SH-SY5Y (cell line): Measurements from ENCODE around the gene MRPS22.
A peak's percentile ranks its signal among the peaks of the same experiment; 100 is the strongest.

Experiments used
- GATA2 ChIP-seq: IDR thresholded peaks from 2 replicates; pipeline ENCODE4 v1.6.1; 2011; ENCODE audit warnings: mild to moderate bottlenecking, low read depth, low read length
- GATA3 ChIP-seq: IDR thresholded peaks from 2 replicates; pipeline ENCODE4 v1.6.1; 2011; ENCODE audit warnings: low read depth, mild to moderate bottlenecking, low read length, moderate library complexity

Gene MRPS22

DNA sequence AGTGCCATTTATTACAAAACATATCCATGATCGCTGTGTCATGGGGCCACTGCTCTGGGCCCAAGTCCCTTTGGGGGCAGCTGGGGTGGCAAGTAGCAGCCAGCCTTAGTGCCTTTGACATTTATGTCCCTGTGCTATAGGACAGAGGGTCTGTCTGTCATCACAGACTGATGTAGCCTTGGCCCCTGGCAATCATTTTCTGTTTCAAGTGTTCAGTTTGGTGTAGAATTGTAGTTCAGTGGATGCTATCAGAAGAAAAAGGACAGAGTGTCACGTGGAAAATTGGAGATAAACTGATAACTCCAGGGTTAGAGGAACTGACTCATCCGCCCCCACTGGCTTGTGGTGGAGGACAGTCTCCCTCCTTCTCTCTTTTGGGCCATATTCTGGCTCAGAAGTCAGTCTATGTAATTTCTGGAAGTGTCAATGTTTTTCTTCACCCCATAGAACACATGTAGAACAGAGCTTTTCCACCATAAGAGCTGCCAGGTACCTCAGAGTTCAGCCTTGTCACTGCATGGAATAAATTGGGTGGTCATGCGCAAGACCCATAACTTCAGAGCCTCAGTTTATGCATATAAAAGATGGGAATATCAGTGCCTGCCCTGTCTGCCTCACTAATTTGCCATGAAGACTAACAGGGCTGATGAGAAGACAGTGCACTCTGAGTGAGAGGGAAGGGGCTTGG is 4.5 kb upstream of the MRPS22 start:
- TF ChIP-seq GATA2 (0 out of 2 replicates have a peak, but pooled peaks have one; percentile 9), GATA3 (no peak)

DNA sequence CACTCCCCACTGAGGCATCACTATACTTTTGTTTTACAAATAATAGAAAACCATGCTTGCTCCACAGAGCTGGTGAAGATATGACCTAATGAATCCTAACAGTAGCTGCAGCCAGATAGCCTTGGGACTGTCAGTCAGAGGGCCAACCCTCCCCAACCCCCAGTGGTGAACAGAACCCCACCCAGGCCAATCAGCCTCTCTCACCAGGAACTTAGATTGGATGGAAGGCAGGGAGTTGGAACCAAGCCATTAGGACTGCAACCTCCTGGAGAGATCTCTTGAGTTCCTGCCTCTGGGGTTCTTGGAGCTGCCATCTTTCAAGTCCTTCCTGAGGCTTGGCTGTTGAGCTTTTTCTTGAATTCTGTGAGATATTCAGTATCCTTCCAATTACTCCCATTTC is 3.0 kb upstream of the MRPS22 start:
- TF ChIP-seq GATA2, result no peak

DNA sequence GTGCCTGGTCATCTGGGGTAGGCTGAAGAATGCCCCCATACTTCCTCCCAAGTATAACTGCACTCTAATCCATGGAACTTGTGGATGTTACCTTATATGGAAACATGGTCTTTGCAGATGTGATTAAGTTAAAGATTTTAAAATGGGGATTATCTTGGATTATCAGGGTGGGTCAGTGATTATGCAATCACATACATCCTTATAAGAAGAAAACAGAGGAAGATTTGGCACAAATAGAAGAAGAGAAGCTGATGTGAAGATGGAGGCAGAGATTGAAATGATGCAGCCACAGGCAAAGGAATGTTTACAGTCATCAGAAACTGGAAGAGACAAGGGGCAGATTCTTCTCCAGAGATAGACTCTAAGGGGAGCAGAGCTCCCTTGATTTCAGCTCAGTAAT is 1.8 kb upstream of the MRPS22 start:
- no peak for TF ChIP-seq GATA3
- TF ChIP-seq GATA2, result no peak

DNA sequence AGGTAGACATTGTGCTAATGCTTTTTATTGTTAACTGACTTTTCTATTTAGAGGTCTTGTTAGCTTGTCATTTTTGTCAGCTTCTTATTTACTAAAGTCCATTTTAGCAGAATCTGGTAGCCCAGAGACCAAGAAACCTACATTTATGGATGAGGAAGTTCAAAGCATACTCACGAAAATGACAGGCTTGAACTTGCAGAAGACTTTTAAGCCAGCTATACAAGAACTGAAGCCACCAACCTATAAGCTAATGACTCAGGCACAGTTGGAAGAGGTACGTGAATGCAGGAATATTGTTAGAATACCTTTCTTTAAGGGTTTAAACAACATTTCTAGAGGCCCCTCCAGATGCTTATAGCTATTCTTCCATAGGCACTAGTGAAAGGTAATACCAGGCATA is 3.0 kb downstream of the MRPS22 start:
- TF ChIP-seq GATA3 (no peak), GATA2 (no peak)

DNA sequence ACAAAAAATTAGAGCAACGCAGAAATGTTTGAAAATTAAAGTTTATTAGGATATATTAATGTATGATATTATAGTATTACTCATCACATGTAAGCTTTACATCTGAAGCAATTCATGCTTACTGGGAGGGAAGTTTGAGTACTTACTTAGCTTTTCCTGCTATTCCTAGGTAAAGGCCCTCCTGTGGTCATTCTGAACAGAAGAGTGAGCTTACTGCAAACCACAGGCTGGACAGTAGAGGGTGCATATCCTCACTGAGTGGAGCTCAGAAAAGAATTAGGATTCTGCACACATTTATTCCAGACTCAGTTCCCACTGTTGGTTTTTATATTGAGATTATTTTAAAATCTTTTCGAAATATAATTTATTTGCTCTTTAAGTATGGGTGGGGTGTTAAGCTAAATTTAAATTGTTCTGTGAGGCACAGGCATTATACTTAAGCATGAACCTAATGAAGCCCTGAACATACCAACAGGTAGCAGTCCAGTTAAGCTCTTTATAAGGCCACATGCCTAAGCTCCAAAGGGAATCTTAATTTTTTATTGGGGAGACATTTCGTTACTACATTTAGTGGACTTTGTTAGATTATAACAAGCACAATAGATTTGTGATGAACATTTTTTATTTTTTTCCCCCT is 10.2 kb downstream of the MRPS22 start:
- no peak for TF ChIP-seq GATA3
- no peak for TF ChIP-seq GATA2

DNA sequence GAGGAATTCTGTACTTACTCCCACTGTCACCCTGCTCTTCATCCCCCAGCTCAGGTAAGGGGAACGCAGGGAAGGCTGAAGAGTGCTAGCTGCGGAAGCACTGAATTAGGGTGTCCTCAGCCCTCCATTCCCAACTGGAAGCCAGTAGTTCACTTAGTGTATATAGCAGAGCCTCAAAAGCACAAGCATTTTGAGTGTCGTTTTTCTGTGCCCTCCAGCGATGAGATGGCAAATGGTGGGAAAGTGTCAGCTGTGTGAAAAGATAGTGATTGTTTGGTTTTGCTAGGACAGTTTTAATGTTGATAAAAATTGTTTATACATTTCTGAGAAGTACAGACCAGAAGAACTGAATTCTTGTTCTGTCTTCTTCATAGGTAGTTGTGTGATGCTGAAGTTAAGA is 10.8 kb downstream of the MRPS22 start:
- no peak for TF ChIP-seq GATA3
- TF ChIP-seq GATA2, result no peak

DNA sequence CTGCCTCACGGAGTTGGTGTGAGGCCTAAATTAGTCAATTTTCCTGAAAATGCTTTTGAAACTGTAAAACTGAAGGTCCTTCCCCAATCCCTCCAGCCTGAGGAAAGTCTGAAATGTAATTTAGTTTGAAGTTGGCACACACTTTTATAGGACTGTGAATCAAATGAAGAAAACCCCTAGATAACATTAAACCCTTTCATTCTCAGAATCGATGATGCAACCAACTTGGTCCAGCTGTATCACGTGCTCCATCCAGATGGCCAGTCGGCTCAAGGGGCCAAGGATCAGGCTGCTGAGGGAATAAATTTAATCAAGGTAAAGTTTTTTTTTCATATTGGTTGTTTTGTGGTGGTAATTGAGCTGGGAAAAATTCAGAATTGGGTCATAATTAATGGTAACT is 11.7 kb downstream of the MRPS22 start:
- TF ChIP-seq GATA3 (no peak), GATA2 (no peak)

DNA sequence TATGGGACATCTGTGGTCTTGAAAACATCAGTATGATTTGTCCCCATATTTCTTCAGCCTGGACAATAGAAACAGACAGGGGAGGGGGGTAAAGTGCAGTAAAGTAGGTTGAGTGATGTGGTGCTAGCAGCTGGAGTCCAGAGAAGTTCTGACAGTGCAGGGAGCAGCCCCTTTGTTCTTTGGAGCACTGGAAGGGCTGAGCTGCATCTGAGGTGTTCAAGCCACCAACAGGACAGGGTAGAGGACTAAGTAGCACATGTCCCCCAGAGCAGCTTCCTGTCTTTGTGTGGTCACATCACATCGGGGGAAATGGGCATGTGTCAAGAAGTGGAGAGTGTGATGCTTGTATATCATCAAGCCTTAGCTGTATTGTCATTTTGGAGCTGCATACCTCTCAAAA is 12.1 kb downstream of the MRPS22 start:
- TF ChIP-seq GATA3 (no peak), GATA2 (no peak)

DNA sequence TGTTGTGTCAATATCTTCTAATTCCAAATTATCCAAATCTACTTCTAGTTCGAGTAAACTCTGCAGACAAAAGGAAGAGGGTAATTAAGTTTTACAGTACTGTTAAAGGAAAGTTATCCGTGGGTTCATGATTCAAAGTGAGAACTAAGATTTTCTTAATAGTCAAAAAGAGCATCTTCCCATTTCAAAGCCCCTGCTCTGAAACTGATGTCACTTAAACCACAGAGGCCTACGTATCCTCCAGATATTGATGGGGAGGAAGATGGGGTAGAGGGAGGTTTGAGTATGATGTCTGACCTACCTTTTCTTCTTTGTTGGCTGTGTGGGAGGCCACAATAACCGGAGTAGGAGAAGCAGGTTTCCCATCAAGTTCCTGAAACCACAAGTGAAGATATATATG is 14.1 kb downstream of the MRPS22 start:
- TF ChIP-seq GATA2 (no peak), GATA3 (no peak)

DNA sequence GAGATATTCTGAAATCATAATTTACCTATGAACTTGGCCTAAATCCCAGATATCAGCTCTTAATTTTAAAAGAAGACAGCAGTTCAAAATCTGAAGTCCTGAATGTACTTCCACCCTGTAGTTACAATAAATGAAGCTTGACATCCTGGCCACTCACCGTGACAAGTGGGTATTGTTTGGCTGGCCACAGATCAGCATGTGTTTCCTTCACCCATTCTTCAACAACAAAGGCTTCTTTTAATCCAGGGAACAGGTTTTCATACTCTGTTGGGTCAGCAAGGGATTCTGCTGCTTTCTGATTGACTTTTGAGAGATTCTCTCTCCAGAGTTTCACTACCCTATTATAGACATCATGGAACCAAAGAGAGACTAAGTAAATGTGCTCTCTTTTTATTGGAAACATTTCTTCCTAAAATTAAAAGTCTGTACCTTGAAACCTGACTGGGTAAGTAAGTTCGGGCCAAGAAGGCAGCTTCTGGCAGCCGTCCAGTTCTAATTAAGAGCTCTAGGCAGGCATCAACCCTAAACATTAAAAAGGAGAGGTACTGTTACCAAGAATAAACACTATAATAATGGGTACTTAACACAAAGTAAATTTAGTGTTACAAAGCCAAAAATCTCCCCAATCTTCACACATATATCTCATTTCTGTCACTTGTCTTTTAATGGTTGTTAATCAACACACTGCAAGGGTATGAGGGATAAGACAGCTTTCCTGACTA is 15.2 kb downstream of the MRPS22 start:
- TF ChIP-seq GATA2 (no peak), GATA3 (no peak)

DNA sequence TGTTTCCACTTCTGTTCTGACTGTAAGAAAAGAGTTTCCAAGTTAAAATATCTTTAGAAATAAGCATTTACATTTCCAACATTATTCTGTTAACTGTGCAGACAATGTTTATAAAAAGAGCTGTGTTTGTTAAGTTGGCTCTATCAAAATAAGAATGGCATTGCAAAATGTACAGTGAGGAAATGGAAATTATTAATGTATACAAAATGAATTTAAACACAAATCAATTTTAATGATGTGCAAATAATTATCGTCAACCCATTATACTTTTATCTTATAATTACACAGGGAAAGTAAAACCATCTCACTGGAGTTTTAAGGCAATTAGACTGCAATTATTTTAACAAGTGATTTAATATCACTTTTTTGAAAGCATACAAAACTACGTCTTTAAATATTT is 17.5 kb downstream of the MRPS22 start:
- TF ChIP-seq GATA2 (no peak), GATA3 (no peak)

DNA sequence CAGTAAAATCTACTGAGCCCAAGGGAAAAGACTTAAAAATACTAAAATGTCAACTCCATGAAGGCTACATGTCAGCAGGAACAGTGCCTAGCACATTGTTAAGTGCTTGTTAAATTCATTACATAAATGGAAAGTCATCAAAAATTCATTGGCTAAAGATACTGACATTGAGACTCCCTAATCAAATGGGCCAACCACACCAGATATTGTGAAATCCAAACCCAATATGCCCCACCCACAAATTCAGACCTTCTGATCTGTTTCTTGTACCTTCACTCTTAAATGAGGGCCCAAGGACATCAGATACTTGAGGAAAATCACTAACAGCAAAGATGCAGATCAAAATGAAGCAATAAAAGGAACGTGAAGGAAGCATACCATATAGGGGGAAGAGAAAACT is 20.7 kb downstream of the MRPS22 start:
- TF ChIP-seq GATA3 (no peak), GATA2 (no peak)

DNA sequence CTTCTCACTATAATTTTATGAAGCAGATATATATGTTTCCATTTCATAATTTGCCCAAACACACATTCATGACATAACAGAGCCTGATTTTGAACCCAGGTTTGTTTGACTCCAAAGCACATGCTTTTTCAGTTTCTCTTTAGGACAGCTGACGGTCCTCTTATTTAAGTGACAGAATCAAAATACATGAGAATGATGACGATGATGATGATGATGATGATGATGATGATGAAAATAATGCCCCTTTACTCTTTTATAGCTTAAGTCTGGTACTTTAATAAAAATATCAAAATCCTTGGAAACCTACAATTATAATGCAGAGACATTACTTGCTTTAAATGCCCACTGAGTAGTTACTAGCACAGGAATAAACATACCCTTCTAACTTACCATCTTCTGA is 30.3 kb downstream of the MRPS22 start:
- TF ChIP-seq GATA3, result no peak
- no peak for TF ChIP-seq GATA2

DNA sequence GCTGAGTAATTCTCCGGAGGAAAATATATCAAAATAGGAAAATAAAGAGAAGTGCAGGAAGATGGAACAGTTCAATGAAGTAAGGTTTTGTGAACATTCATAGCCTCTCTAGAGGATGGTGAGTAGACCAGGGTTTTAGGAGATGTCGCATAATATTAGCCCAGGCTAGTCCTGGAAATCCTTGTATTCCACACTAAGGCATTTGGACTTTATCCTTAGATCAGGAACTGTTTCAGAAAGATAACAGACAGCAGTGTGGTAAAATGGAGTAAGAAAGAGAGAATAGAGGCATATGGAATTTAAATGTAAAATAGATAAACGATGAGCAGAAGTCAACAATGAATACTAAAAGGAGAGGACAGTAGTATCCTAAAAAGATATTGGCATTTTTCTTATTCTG is 33.6 kb downstream of the MRPS22 start:
- TF ChIP-seq GATA2 (no peak), GATA3 (no peak)

DNA sequence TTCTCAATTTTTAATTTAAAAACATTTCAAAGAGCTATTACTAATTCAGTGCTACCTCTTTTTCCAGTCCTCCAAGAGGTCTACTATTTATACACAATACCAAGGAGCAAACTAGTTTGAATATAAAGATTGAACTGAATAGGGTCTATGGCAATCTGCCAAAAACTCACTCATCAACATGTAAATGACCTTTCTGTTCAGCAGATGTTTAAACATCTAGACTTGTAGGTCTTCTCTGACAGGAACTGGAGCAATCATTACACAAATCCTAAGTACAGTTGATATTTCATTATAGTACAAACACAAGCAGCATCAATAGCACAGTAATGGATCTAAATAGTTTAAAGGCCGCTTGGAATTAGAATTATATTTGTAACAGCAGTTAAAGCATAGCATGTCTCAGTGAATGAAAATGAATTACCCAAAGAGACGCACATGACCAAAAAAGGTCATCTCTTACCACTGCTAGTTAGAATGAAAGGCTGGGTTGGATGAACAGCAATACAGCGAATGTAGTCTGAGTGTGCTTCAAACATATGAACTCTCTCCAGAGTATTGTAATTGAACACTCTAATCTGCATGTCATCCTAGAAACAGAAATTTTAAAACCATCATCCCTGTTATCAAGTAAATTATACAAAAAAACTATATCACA is 34.9 kb downstream of the MRPS22 start:
- no peak for TF ChIP-seq GATA2
- TF ChIP-seq GATA3, result no peak

DNA sequence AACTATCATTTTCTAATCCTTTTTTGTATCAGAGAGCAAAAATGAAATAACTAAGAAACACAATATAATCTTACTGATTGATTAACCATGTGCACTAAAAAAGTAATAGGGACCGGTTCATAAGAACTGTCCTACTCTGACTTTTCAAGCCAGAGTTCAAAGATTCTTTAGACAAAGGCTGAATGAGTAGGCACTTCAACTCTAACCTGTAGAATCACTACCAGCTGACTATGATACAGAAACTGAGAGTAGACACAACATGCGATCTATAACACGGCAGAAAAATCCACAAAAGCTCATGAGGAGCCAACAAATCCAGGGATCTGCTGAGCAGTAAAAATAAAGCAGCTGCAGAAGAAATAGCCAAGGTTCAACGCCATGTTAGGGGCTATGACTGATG is 36.8 kb downstream of the MRPS22 start:
- no peak for TF ChIP-seq GATA2
- TF ChIP-seq GATA3, result no peak
